GM21528 (cell line): ENCODE results near the gene RBM33.
"Not testable (repeated sequence)": the region's sequence is repeated elsewhere in the genome, so short reads cannot be mapped to it uniquely, and the experiment has no call there.

Experiments
- ATAC-seq: cut with Tn5 transposase; IDR thresholded peaks from one replicate; pipeline ENCODE4 v1.9.1; 2021; ENCODE audit warnings: mild to moderate bottlenecking, moderate library complexity; ENCODE audit not compliant: unreplicated experiment, low FRiP score

RBM33 gene

DNA sequence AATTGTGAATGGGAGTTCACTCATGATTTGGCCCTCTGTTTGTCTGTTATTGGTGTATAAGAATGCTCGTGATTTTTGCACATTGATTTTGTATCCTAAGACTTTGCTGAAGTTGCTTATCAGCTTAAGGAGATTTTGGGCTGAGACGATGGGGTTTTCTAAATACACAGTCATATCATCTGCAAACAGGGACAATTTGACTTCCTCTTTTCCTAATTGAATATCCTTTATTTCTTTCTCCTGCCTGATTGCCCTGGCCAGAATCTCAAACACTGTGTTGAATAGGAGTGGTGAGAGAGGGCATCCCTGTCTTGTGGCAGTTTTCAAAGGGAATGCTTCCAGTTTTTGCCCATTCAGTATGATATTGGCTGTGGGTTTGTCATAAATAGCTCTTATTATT is 43.8 kb downstream of the RBM33 start:
- ATAC-seq, result not testable (repeated sequence)

DNA sequence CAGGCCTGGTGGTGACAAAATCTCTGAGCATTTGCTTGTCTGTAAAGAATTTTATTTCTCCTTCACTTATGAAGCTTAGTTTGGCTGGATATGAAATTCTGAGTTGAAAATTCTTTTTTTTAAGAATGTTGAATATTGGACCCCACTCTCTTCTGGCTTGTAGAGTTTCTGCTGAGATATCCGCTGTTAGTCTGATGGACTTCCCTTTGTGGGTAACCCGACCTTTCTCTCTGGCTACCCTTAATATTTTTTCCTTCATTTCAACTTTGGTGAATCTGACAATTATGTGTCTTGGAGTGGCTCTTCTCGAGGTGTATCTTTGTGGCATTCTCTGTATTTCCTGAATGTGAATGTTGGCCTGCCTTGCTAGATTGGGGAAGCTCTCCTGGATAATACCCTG is 46.2 kb downstream of the RBM33 start:
- not testable (repeated sequence) for ATAC-seq

DNA sequence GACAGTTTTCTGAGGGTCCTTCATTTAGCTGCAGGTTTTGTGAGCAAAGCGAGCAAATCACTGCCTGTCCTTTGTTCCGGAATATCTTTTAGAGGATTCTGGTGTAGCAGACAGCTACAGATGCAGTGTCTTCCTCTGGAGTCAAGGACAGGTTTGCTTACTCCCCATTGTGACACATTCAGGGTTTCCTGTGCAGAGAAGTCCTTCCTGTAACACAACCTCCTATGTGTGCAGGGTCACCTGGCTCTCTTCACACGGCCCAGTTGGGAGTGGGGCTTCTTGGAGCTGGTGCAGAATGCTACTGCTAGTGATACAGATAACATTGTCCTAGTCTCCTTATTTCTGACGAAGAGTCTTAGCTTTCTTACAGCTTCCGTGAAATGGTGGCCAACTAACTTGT is 47.9 kb downstream of the RBM33 start:
- no peak for ATAC-seq

DNA sequence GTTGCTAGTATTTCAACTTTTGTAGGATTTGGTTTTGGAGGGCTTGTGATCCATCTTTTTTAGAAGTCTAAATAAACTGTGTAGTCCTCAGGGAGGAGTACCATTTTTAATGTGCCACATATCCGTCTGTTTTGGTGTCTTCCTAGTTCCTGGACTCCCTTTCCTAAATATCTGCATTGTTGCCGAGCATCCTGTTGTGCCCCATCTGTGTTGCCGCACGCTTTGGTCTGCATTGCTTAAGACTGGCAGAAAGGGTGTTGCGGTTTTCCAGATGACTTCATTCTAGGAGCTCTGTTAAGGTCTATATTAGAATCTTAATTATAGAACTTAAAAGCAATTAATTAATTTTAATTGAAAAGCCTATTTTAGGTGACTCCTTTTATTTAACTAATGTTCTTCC is 49.4 kb downstream of the RBM33 start:
- ATAC-seq, result no peak

DNA sequence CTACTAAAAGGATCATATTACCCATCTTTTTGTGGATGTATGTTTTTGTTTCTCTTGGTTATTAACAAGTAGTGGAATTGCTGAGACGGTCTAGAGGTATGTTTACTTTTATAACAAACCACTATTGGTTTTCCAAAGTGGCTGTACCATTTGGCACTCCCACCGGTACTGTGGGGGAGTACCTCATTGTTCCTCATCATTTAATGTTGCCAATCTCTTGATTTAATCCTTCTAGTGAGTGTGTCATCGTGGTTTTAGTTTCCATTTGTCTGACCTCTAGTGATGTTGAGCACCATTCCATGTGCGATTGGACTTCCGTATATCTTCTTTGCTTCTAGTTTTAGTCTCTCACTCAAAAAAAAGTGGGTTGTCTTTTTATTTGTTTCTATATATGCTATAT is 50.4 kb downstream of the RBM33 start:
- no peak for ATAC-seq

DNA sequence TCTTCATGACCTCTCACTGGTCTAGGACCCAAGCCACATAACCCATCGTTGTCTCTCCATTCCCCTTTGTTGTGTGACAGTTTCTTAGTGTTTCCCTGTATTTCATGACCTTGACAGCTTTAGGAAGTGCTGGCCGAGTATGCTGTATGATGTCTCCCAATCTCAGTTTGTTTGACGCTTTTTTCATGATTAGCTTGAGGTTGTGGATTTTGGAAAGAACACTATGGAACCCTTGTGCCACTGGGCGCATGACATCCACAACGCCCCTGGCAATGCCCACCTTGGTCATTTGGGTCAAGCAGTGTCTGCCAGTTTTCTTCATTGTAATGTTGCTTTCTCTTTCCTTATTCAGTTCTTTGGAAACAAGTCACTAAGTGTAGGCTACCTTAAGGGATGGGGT is 52.3 kb downstream of the RBM33 start:
- ATAC-seq, result no peak

DNA sequence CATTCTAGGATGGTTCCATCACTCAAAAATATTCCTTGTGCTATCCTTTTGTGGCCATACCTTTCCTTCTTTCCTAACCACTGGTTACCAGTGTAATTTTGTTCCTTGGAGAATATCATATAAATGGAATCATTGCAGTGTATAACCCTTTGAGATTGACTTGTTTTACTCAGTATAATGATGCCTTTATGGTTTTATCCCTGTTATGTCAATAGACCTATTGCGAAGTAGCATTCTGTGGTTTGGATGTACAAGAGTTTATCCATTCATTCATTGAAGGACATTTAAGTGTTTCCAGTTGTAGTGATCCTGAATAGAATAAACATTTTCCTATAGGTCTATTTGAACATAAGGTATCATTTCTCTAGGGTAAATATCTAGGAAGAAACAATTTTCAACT is 54.2 kb downstream of the RBM33 start:
- ATAC-seq, result no peak

DNA sequence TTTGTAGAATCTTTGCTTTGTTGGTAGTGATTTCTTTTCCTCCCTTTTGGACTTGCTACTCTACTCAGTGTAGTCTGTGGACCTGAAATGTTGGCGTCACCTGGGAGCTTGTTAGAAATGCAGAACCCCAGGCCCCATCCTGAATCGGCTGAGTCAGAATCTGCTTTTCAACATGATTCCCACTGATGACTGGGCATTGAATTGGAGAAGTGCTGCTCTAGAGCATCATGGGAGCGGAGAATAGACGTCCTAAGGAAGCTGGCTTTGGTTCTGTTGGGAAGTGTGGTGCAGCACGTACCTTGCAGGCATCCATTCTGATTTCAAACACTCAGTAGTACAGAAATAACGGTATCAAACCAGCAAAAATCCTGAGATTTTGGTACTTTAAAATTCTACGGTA is 54.7 kb downstream of the RBM33 start:
- no peak for ATAC-seq

DNA sequence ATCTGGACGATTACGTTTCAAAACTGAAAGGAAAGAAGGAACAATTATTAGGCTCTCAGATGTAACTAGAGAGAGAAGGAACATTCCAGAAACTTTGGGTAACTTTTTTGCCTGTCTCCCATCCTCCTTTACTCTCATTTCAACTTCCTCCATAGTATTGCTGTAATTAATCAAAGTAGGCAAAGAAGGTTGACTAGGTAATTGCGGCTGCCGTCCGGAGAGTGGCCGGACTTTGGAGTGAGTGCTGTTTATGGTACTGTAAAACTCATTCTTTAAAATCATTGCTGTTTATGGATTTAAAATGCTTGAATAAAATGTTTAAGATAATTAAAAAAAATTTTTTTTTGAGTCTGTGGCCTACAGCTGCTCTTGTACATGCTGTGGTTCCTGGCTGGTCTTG is 56.4 kb downstream of the RBM33 start:
- ATAC-seq, result no peak

DNA sequence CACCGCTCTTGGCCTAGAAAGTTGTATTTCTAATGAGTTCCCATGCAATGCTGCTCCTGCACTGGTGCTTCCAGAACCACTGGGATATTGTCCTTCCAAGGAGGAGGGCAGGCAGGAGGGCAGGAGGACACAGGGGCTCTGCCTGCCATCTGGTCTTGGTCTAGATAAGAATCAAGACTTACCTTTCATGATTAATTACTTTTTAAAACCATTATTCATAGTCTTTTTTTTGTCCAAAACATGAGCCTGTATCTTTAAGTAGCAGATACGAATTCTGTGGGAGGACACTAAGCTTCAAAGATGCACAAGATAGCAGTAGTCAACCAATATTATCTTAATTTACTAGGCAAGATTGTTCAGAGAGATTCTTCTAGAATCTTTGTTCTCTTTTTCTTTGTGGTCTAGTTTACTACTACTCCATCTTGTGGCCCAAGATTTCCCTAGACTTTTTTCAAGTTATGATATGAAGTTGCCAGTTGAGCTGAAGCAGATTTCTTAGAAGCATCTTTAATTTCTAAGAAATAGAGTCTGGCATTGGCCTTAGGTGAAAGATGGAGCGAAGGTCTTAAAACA is 57.6 kb downstream of the RBM33 start:
- no peak for ATAC-seq

DNA sequence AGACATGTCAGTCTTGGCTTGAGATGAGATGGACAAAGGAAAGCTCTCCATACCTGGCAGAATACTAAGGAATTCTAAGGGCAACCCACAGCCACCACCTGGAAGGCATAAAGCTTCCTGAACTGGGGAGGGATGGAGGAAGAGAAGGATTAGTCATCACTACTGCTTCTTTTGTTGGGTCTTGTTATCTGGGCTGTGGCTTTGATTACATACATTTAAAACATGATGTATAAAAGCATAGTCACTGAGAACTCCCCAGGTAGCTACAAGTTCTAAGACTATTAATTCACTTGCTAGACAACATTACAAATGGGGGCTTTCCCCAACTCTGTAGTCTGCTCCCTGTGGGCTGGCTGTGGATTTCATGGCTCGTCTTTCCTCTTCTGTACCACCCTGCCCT is 58.2 kb downstream of the RBM33 start:
- no peak for ATAC-seq

DNA sequence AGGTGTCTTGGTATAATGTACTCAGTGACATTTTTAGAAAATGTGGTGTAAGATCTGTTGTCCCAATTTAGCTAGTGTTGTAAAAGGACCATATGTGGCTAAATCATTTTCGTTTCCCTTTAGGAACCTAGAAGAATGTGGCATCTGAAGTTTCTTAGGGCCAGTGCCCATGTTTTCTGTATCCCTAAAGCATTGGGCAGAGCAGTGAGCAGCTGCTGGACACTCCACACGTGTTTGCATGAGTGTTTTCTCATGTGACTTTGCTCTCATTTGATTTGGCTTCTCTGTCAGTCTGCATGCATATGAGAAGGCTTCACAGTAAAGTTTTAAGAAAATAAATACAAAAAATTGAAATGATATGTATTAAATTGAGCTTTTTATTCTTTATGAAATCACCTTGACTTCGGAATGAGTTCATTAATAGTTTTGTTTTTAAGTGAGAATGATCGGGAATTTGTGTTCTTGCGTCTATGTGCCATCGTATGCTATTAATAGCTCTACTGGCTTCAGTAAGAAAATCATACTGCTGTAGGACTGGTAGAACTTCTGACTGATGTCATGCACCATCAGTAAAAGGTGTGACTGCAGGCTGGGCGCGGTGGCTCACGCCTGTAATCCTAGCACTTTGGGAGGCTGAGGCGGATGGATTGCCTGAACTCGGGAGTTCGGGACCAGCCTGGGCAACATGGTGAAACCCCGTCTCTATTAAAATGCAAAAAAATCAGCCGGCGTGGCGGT is 61.3 kb downstream of the RBM33 start:
- ATAC-seq, result no peak

DNA sequence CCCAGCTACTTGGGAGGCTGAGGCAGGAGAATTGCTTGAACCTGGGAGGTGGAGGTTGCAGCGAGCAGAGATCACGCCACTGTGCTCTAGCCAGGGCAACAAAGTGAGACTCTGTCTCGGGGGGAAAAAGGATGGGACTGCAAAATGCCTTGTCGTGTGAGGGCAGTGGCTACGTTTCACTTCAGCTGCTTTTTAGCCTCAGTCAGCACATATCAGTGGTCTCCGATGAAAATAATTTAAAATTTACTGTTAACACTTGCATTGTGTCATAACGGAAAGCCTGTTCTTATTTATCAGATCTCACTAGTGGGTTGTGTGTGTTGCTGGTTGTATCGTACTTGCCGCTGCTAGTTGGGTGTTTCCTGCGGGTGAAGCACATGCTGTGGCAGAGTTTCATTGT is 61.9 kb downstream of the RBM33 start:
- no peak for ATAC-seq

DNA sequence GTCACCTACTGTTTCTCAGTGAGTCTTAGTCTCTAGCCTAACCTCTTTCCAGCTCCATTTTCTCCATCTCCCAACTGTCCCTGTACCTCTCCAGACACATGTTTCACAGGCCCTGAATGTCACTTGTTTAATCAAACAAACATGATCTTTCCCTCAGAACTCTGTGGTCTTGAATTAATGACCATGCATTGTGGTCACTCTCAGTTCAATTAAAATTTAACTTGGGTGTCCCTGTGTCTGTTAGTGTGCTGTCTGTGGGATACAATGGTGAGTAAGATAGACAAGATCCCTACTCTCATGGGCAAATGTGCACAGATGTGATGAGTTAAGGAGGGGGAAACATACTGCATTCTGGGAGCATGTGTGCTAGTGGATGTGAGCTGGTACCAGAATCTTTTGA is 65.0 kb downstream of the RBM33 start:
- ATAC-seq, result no peak

DNA sequence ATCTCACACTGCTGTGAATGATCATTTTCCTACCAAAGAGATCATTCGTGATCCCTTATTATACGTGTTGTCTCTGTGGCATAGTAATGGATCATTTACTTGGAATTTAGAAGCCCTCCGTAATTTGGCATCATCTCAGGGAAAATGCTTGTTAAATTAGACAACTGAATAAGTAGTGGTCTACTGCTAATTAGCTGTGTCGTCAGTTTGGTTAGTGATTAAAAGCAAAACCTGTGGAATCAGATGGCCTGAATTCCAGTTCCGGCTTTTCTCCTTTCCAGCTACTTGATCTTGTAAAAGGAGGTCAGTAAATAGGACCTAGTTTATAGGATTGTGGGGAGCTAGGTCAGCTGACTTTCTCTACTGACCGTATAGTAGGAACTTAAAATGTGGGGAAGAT is 65.6 kb downstream of the RBM33 start:
- ATAC-seq, result no peak

DNA sequence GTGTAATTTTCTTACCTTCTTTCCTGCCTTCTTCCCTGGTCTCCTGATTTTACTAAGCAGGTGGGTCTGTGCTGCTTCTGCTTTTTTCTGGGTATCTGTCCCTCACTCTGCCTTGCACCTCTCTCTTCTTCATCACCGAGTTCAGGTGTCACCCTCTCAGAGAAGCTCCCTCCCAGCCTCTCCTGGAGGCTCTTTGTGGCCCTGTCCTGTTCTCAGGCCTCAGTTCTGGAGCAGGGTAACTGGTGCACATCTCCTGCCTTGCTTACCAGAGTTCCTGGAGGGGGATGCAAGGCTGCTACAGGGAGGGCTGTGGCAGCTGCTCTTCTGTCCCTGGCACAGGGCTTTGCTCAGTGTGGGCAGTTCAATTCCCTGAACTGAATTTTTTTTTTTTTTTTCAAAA is 66.1 kb downstream of the RBM33 start:
- no peak for ATAC-seq

DNA sequence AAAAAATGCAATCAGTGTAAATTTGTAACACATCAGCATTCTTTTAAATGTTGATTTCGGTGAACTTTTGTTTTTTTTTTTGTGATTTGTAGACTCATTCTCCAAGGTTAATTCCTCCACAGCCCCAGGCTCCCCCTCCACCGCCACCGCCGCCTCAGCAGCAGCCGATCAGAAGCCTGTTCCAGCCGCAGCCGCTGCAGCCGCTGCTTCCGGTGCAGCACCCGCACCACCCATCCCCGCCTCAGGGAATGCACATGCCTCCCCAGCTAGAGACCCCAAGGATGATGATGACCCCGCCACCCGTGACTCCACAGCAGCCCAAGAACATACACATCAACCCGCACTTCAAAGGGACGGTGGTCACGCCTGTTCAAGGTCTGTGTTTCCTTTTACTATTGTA is 66.6 kb downstream of the RBM33 start:
- ATAC-seq, result no peak

DNA sequence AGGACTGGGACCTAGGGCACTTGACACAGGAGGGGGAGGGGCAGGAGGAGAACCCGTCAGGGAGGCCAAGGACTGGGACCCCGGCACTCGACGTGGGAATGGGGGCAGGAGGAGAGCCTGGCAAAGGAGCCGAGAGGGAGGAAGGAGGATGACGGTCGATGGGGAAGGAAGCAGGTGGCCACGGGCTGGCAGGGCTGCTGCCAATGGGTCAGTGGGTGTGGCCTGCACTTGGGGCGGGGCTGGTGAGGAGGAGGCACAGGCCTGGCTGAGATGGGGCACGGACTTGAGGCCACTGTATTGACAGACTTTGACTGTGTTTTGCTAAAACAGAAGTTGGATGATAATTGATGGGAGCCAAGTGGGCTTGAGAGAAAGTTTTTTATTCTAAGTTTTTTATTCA is 68.9 kb downstream of the RBM33 start:
- ATAC-seq, result no peak

DNA sequence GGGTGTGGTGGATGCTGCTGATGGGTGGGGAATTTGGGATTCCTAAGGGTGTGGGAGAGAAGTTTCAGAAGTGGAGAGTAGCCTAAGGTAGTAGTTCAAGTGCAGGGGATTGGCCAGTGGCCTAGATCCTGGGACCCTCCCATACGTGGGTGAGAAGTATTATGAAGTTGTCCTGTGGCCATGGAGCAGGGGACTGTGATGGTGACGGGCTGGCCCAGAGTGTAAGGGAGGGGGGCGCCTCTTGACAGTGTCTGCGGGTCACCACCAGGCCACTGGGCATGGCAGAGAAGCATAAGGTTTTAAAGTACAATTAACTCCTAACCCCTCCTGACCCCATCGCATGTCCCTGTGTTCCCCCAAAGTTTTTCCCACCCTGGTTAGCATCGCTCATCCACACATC is 70.2 kb downstream of the RBM33 start:
- ATAC-seq, result no peak

DNA sequence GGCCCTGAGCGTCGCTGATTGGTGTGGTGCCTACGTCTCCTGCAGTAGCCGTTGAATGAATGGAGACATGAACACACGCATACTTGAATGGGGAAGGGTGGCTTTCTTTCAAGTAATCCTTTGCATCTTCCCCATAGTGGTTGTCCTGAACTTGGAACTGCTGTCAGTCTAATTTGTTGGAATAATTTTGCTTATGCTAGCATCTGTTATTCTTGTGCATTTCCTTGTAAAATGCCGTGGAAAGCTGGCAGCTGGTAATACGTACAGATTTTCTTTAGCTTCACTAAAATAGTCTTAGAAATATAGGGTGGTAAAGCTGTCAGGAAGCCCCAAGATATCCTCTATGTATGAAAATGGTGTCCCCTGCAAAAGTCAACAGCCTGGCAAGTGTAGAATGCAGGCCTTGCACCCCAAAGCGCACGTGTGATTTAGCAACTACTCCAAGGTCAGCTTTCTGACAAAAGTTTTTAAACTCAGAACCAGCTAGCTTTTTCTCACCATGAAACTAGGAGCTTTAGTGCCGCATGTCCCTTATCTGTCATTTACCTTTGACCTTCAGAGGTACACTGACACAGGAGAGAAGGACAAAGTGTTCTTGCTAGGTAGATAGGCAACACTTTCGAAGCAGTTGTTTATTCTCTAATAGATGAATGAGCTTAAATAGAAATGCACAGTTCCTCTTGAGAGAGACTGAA is 70.8 kb downstream of the RBM33 start:
- no peak for ATAC-seq

DNA sequence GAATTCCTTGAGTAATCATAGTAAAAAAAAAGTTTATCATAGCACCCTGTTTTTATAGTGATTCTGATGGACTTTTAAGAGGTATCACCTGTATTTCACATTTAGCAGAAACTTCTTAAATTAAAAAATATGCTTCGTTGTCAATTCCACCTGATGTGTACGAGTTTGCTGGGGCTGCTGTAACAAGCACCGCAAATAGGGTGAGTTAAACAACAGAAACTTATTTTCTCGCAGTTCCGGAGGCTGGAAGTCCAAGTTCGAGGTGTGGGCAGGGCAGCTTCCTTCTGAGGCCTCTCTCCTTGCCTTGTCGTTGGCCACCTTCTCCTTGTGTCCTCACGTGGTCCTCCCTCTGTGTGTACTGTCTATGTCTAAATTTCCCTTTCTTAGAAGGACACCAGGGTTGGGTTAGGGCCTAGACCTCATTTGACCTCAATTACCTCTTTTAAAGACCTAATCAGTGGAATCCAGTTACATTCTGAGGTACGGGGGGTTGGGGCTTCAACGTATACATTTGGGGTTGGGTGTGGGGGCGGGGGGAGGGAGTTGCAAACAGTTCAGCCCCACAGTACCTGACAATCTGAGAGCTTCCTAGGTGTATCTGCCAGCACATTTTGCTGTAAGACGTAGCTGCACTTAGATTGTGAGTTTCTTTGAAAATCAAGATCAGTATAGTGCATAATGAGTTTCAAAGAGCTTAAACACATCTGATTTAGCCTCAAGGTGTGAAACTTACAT is 72.7 kb downstream of the RBM33 start:
- ATAC-seq, result no peak
